ENCODE measurements around the gene ARL4D.

Gene ARL4D

DNA sequence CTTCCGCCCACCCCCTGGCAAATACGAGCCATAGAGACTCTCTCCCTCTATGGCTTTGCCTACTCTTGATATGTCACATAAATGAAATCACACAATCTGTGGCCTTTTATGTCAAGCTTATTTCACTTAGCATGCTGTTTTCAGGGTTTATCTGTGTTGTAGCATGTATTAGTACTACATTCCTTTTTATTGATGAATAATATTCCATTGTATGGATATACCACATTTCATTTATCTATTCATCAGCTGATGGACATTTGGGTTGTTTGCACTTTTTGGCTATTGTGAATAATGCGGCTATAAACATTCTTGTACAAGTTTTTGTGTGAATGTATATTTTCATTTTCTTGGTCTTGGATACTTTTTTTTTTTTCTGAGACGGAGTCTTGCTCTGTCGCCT is 48.0 kb downstream of the ARL4D start:
- Histone ChIP-seq H3K4me3 (ENCODE audit: low read depth, low read length, poor library complexity, severe bottlenecking) (no peak overlapping the region), H3K79me2 (ENCODE audit: insufficient read depth, low read length) (no peaks in the 10 kb centered on the region), H3K27ac (ENCODE audit: low read depth, low read length, poor library complexity, severe bottlenecking) (no peak overlapping the region), H3K4me2 (ENCODE audit: low read length) (no peak overlapping the region), H3F3A (ENCODE audit: insufficient read depth, low read length) (no peaks in the 10 kb centered on the region), H3K27me3 (ENCODE audit: insufficient read depth, low read length) (no peaks in the 10 kb centered on the region), H3K9me3 (ENCODE audit: low read length) (no peaks in the 10 kb centered on the region), H3K9ac (ENCODE audit: low read length) (no peak overlapping the region), H3K9me2 (ENCODE audit: low read depth, low read length) (no peaks in the 10 kb centered on the region), H2AFZ (ENCODE audit: low read length) (no peak overlapping the region), H3K4me1 (ENCODE audit: insufficient read depth, low read length, severe bottlenecking) (no peaks in the 10 kb centered on the region), H3K36me3 (ENCODE audit: insufficient read depth, low read length) (no peaks in the 10 kb centered on the region), H4K20me1 (ENCODE audit: insufficient read depth, low read length) (no peaks in the 10 kb centered on the region)
- no peak for TF ChIP-seq EZH2 (IDR thresholded peaks at IDR 0.05; ENCODE audit: borderline replicate concordance, low read length)
- TF ChIP-seq CTCF (IDR thresholded peaks at IDR 0.05; ENCODE audit: low read length), result no peak

DNA sequence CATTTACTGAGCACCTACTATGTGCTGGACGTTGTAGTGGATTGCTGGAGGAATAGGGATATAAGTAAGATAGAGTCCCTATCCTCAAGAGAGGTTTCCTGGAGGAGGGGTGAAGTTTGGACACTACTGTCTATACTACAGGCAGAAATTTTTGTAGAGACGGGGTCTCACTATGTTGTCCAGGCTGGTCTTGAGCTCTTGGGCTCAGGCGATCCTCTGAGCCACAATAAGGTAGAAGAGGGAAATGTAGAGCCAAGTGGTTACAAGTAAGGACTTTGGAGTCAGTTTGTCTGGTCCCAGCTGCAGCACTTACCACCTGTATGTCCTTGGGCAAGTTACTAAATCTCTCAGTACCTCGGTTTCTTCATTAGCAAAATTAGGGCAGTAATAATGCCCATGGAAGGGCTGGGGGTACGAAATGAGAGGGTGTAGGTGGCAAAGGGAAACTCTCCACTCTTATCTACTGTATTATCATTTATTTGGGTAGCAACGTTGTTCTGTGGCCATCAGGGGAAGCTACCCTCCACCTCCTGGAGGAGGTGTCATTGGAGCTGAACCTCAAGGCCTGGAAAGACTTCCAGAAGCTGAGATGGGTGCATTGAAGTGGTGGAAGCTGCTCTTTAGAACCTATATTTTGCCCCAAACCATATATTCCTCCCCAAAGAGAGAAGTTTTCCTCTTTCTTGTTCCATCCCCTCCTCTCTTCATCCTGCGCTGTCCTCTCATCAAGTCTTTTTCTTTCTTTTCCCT is 50.1 kb downstream of the ARL4D start:
- H3F3A ChIP-seq (ENCODE audit: insufficient read depth, low read length), result no peaks in the 10 kb centered on the region
- H3K9me2 ChIP-seq (ENCODE audit: low read depth, low read length), result no peaks in the 10 kb centered on the region
- H3K4me2 ChIP-seq (ENCODE audit: low read length), result no peak overlapping the region
- H3K36me3 ChIP-seq (ENCODE audit: insufficient read depth, low read length), result no peaks in the 10 kb centered on the region
- no peaks in the 10 kb centered on the region for H3K4me1 ChIP-seq (ENCODE audit: insufficient read depth, low read length, severe bottlenecking)
- no peak overlapping the region for H3K9ac ChIP-seq (ENCODE audit: low read length)
- H3K27me3 ChIP-seq (ENCODE audit: insufficient read depth, low read length), result no peaks in the 10 kb centered on the region
- no peak overlapping the region for H3K27ac ChIP-seq (ENCODE audit: low read depth, low read length, poor library complexity, severe bottlenecking)
- TF ChIP-seq EZH2 (IDR thresholded peaks at IDR 0.05; ENCODE audit: borderline replicate concordance, low read length) (no peak), CTCF (IDR thresholded peaks at IDR 0.05; ENCODE audit: low read length) (no peak)
- H3K9me3 ChIP-seq (ENCODE audit: low read length), result no peaks in the 10 kb centered on the region
- H3K4me3 ChIP-seq (ENCODE audit: low read depth, low read length, poor library complexity, severe bottlenecking), result no peak overlapping the region
- H4K20me1 ChIP-seq (ENCODE audit: insufficient read depth, low read length), result no peaks in the 10 kb centered on the region
- no peaks in the 10 kb centered on the region for H3K79me2 ChIP-seq (ENCODE audit: insufficient read depth, low read length)
- H2AFZ ChIP-seq (ENCODE audit: low read length), result no peak overlapping the region

- TF ChIP-seq CTCF (IDR thresholded peaks at IDR 0.05; ENCODE audit: low read length) (no peak), EZH2 (IDR thresholded peaks at IDR 0.05; ENCODE audit: borderline replicate concordance, low read length) (no peak)
- Histone ChIP-seq H3K4me3 (ENCODE audit: low read depth, low read length, poor library complexity, severe bottlenecking) (no peak overlapping the region), H3K4me2 (ENCODE audit: low read length) (no peak overlapping the region), H3K9me2 (ENCODE audit: low read depth, low read length) (no peaks in the 10 kb centered on the region), H3K27me3 (ENCODE audit: insufficient read depth, low read length) (no peaks in the 10 kb centered on the region), H2AFZ (ENCODE audit: low read length) (no peak overlapping the region), H3K27ac (ENCODE audit: low read depth, low read length, poor library complexity, severe bottlenecking) (no peak overlapping the region), H3K4me1 (ENCODE audit: insufficient read depth, low read length, severe bottlenecking) (no peaks in the 10 kb centered on the region), H3F3A (ENCODE audit: insufficient read depth, low read length) (no peaks in the 10 kb centered on the region), H3K9ac (ENCODE audit: low read length) (no peak overlapping the region), H4K20me1 (ENCODE audit: insufficient read depth, low read length) (no peaks in the 10 kb centered on the region), H3K9me3 (ENCODE audit: low read length) (no peaks in the 10 kb centered on the region), H3K79me2 (ENCODE audit: insufficient read depth, low read length) (no peaks in the 10 kb centered on the region), H3K36me3 (ENCODE audit: insufficient read depth, low read length) (no peaks in the 10 kb centered on the region)
These were observed 50.9 kb downstream of the ARL4D start for GRCh38 chr17:43449470-43450248.
